SIG-M5 (cell line): ENCODE results near the gene PRRT2.

Experiments
- DNase-seq: peaks from one replicate; lab custom pipeline; 2025; lab: John Stamatoyannopoulos, UW

PRRT2 gene

GRCh38 chr16:29835926-29836325 lies 23.9 kb downstream of the PRRT2 start:
- DNase-seq, result no peak

- DNase-seq, result no peak
Observed at GRCh38 chr16:29836623-29837022, 24.6 kb downstream of the PRRT2 start.

- DNase-seq, result no peak
Observed at GRCh38 chr16:29837841-29838240, 25.8 kb downstream of the PRRT2 start.

GRCh38 chr16:29839822-29840221 lies 27.8 kb downstream of the PRRT2 start:
- DNase-seq, result no peak

- no peak for DNase-seq
Observed at GRCh38 chr16:29840240-29840639, 28.2 kb downstream of the PRRT2 start.

GRCh38 chr16:29841631-29842030 lies 29.6 kb downstream of the PRRT2 start:
- DNase-seq, result no peak

GRCh38 chr16:29842732-29843346 lies 30.8 kb downstream of the PRRT2 start:
- no peak for DNase-seq

- no peak for DNase-seq
Observed at GRCh38 chr16:29843931-29844330, 31.9 kb downstream of the PRRT2 start.

GRCh38 chr16:29844575-29845331 lies 32.8 kb downstream of the PRRT2 start:
- no peak for DNase-seq

GRCh38 chr16:29845656-29846055 lies 33.7 kb downstream of the PRRT2 start:
- no peak for DNase-seq

- no peak for DNase-seq
Observed at GRCh38 chr16:29848420-29849297, 36.7 kb downstream of the PRRT2 start.

GRCh38 chr16:29849505-29849904 lies 37.5 kb downstream of the PRRT2 start:
- DNase-seq, result no peak

GRCh38 chr16:29850998-29851397 lies 39.0 kb downstream of the PRRT2 start:
- DNase-seq, result no peak

GRCh38 chr16:29852654-29853053 lies 40.7 kb downstream of the PRRT2 start:
- no peak for DNase-seq

GRCh38 chr16:29854520-29855100 lies 42.6 kb downstream of the PRRT2 start:
- DNase-seq, result no peak

- DNase-seq, result no peak
Observed at GRCh38 chr16:29857133-29857760, 45.3 kb downstream of the PRRT2 start.

- DNase-seq, result no peak
Observed at GRCh38 chr16:29858149-29858849, 46.3 kb downstream of the PRRT2 start.

GRCh38 chr16:29858974-29859373 lies 47.0 kb downstream of the PRRT2 start:
- DNase-seq, result no peak

- no peak for DNase-seq
Observed at GRCh38 chr16:29860218-29860617, 48.2 kb downstream of the PRRT2 start.

- DNase-seq, result no peak
Observed at GRCh38 chr16:29862383-29862883, 50.4 kb downstream of the PRRT2 start.
